ENCODE data around the gene HOXA13. TPM values are rescaled to one million over a fixed set of nuclear protein-coding genes. Genes with fewer than 3 reads are reported as not detected.

Gene HOXA13
- total RNA-seq, 1 experiment from 2014 or later: 12.1 TPM

GRCh38 chr7:27175626-27176523, 24.0 kb downstream of the HOXA13 start:
- H3F3A ChIP-seq (ENCODE audit: low read length, unreplicated experiment): no peaks in the 10 kb centered on the region
- intact Hi-C loops (cut with micrococcal nuclease): loop anchor here (1.0 kb wide), 2 partner anchors 10 to 11 kb away; partner anchors contain the start of gene HOXA9
- H3K9me3 ChIP-seq (ENCODE audit: low read length): no peaks in the 10 kb centered on the region
- H3K9ac ChIP-seq (ENCODE audit: low read length): peak overlapping the region; percentile 90
- peak overlapping the region; percentile 93 for H3K4me2 ChIP-seq (ENCODE audit: low read length)
- H3K27ac ChIP-seq (ENCODE audit: low read length): peak overlapping the region; percentile 97
- ATAC-seq (no peak), DNase-seq (no peak)
- H4K20me1 ChIP-seq (ENCODE audit: low read length): no peaks in the 10 kb centered on the region
- H3K4me3 ChIP-seq (ENCODE audit: low read length): peak overlapping the region; percentile 84
- H3K79me2 ChIP-seq (ENCODE audit: low read length): peaks cover 99% of the 10 kb centered on the region
- H2AFZ ChIP-seq (ENCODE audit: low read length): no peak overlapping the region
- H3K27me3 ChIP-seq (ENCODE audit: low read length): no peaks in the 10 kb centered on the region
- POLR2A ChIA-PET (ENCODE audit: unreplicated experiment): interaction anchor here (0.6 to 1.6 kb wide), 7 partner anchors 9 to 976 kb away, joined by 3 to 9 read pairs (median 4); partner anchors contain the start of genes HOXA11 and HOXA9
- TF ChIP-seq CTCF (conservative IDR thresholded peaks at IDR 0.05; ENCODE audit: low read depth, low read length): no peak
- BruUV-seq (replicated peaks): TSS peak; percentile 27
- H3K9me2 ChIP-seq (replicated peaks; ENCODE audit: low read length): no peaks in the 10 kb centered on the region
- H3K36me3 ChIP-seq (ENCODE audit: low read depth, low read length): no peaks in the 10 kb centered on the region
- peaks cover 26% of the 10 kb centered on the region for H3K4me1 ChIP-seq (ENCODE audit: insufficient read depth, low read length)
- CTCF ChIA-PET: interaction anchor here (0.6 to 0.9 kb wide), 4 partner anchors 16 to 806 kb away, joined by 6 to 10 read pairs (median 8); no protein-coding TSS in a partner anchor

- ChIA-PET POLR2A (ENCODE audit: unreplicated experiment) (interaction anchor here (0.6 to 1.6 kb wide), 7 partner anchors 8 to 975 kb away, joined by 3 to 9 read pairs (median 4); partner anchors contain the start of genes HOXA11 and HOXA9), CTCF (interaction anchor here (0.6 to 0.9 kb wide), 4 partner anchors 15 to 805 kb away, joined by 6 to 10 read pairs (median 8); no protein-coding TSS in a partner anchor)
- Histone ChIP-seq H3F3A (ENCODE audit: low read length, unreplicated experiment) (no peaks in the 10 kb centered on the region), H2AFZ (ENCODE audit: low read length) (no peak overlapping the region), H3K4me1 (ENCODE audit: insufficient read depth, low read length) (peaks cover 18% of the 10 kb centered on the region), H3K36me3 (ENCODE audit: low read depth, low read length) (0 out of 2 replicates have a peak, but pooled peaks cover 4% of the 10 kb centered on the region), H3K79me2 (ENCODE audit: low read length) (peaks cover 99% of the 10 kb centered on the region), H3K27ac (ENCODE audit: low read length) (peak overlapping the region; percentile 97), H3K4me2 (ENCODE audit: low read length) (peak overlapping the region; percentile 93), H3K4me3 (ENCODE audit: low read length) (peak overlapping the region; percentile 84), H3K9ac (ENCODE audit: low read length) (peak overlapping the region; percentile 90), H3K27me3 (ENCODE audit: low read length) (no peaks in the 10 kb centered on the region), H3K9me3 (ENCODE audit: low read length) (no peaks in the 10 kb centered on the region), H3K9me2 (replicated peaks; ENCODE audit: low read length) (no peaks in the 10 kb centered on the region), H4K20me1 (ENCODE audit: low read length) (no peaks in the 10 kb centered on the region)
- intact Hi-C loops (cut with micrococcal nuclease): loop anchor here (1.0 kb wide), 1 partner anchor 10 kb away; the partner anchor contains the start of gene HOXA9
- no TSS peak for BruUV-seq (replicated peaks)
- DNase-seq (peak; percentile 89), ATAC-seq (peak; percentile 49)
- TF ChIP-seq EZH2phosphoT487 (IDR thresholded peaks at IDR 0.05; ENCODE audit: borderline replicate concordance, low read length) (no peak), CTCF (conservative IDR thresholded peaks at IDR 0.05; ENCODE audit: low read depth, low read length) (no peak), EZH2 (IDR thresholded peaks at IDR 0.05; ENCODE audit: low read length, unreplicated experiment) (no peak)
Measured at GRCh38 chr7:27174874-27175625, 24.8 kb downstream of the HOXA13 start.

Data from PC-3 (cell line).